ENCODE data around the gene C11orf52. TPM values are rescaled to one million over a fixed set of nuclear protein-coding genes. Genes with fewer than 3 reads are reported as not detected.

C11orf52 gene
- total RNA-seq, 1 experiment from 2014 or later = 4.0 TPM

GRCh38 chr11:111886032-111886431 is 32.7 kb upstream of the C11orf52 start:
- no peak overlapping the region for H2AK5ac ChIP-seq (ENCODE audit: insufficient read length, low read length)
- no peak overlapping the region for H3K18ac ChIP-seq (ENCODE audit: insufficient read length, low read depth, low read length)
- H3K4me2 ChIP-seq (ENCODE audit: insufficient read depth, insufficient read length, low read length) = no peak overlapping the region
- H3K27me3 ChIP-seq (ENCODE audit: insufficient read depth, low read length) = no peaks in the 10 kb centered on the region
- no peak overlapping the region for H3K9ac ChIP-seq (ENCODE audit: extremely low read depth, insufficient read length, low read length)
- H4K8ac ChIP-seq (replicated peaks; ENCODE audit: insufficient read length, low read depth, low read length) = no peak overlapping the region
- H2BK120ac ChIP-seq (ENCODE audit: low read depth, low read length, poor library complexity, severe bottlenecking) = no peak overlapping the region
- H3K4me1 ChIP-seq (ENCODE audit: insufficient read depth, low read length) = no peaks in the 10 kb centered on the region
- no peak overlapping the region for H3T11ph ChIP-seq (ENCODE audit: low read length)
- no peaks in the 10 kb centered on the region for H3K23me2 ChIP-seq (ENCODE audit: insufficient read length, low read depth, low read length, poor library complexity, severe bottlenecking)
- H2BK15ac ChIP-seq (ENCODE audit: low read depth, low read length) = no peak overlapping the region
- no peak overlapping the region for H2BK20ac ChIP-seq (ENCODE audit: low read depth, low read length, poor library complexity, severe bottlenecking)
- H2AFZ ChIP-seq (ENCODE audit: low read length) = no peak overlapping the region
- Mint-ChIP-seq H3K9me3 (no peaks in the 10 kb centered on the region), H3K36me3 (ENCODE audit: insufficient read depth in 1 of 3, low read depth in 3 of 3) (no peaks in the 10 kb centered on the region), H3K27ac (no peak overlapping the region), H3K4me3 (no peak overlapping the region), H3K4me1 (no peaks in the 10 kb centered on the region), H3K27me3 (ENCODE audit: low read depth) (no peaks in the 10 kb centered on the region; the same call in none of the 2 replicates)
- no peak overlapping the region for H2BK12ac ChIP-seq (ENCODE audit: insufficient read length, low read depth, low read length)
- H3K56ac ChIP-seq (ENCODE audit: insufficient read length, low read depth, low read length) = no peak overlapping the region
- WGBS (ENCODE audit: extremely low coverage, insufficient read length, low lambda C conversion rate) = no CpG with 5 or more reads among the region's 4 CpGs
- no peak overlapping the region for H2BK5ac ChIP-seq (ENCODE audit: insufficient read length, low read length)
- H3K23ac ChIP-seq (ENCODE audit: insufficient read length, low read depth, low read length) = no peak overlapping the region
- H3K14ac ChIP-seq (ENCODE audit: insufficient read depth, low read length) = no peak overlapping the region
- no peaks in the 10 kb centered on the region for H3K79me2 ChIP-seq (ENCODE audit: insufficient read depth, low read length)
- no peak overlapping the region for H3K4ac ChIP-seq (ENCODE audit: low read depth, low read length)
- H3K9me3 ChIP-seq (ENCODE audit: control insufficient read depth, low read depth, low read length) = no peaks in the 10 kb centered on the region
- H4K5ac ChIP-seq (ENCODE audit: insufficient read length, low read depth, low read length) = no peak overlapping the region
- no peak overlapping the region for H4K91ac ChIP-seq (ENCODE audit: insufficient read length, low read depth, low read length)
- H3K27ac ChIP-seq (ENCODE audit: insufficient read length, low read depth, low read length) = no peak overlapping the region
- no peak for TF ChIP-seq CTCF (conservative IDR thresholded peaks at IDR 0.05)
- DNase-seq = no peak
- no peaks in the 10 kb centered on the region for H4K20me1 ChIP-seq (ENCODE audit: control insufficient read depth, insufficient read depth, insufficient read length)
- H3K79me1 ChIP-seq (ENCODE audit: insufficient read depth, low read depth, low read length, poor library complexity, severe bottlenecking) = no peaks in the 10 kb centered on the region

All from H9 (cell line).